T follicular helper cell (primary cell): ENCODE measurements around the gene HOXA7.

Experiments
- DNase-seq: peaks from one replicate; pipeline ENCODE4 v3.0.0-alpha.2; 2020; ENCODE audit warnings: low read depth

The HOXA7 gene

DNA sequence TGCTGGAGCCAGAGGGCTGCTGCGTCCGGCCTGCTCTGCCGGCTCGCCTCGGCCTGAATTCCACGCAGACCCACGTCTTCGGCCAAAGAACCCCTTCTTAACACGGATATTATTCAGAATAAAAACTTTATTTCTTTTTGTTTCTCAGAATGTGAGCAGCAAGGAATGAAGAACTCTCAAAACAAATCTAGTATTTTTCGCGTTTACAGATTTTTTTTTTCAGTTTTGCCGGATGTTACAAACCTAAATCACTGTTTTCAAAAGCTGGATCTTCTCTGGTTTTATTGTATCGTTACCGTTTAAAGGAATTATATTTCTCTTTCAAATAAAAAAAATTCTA, 49.6 kb downstream of the HOXA7 start:
- DNase-seq, result no peak

DNA sequence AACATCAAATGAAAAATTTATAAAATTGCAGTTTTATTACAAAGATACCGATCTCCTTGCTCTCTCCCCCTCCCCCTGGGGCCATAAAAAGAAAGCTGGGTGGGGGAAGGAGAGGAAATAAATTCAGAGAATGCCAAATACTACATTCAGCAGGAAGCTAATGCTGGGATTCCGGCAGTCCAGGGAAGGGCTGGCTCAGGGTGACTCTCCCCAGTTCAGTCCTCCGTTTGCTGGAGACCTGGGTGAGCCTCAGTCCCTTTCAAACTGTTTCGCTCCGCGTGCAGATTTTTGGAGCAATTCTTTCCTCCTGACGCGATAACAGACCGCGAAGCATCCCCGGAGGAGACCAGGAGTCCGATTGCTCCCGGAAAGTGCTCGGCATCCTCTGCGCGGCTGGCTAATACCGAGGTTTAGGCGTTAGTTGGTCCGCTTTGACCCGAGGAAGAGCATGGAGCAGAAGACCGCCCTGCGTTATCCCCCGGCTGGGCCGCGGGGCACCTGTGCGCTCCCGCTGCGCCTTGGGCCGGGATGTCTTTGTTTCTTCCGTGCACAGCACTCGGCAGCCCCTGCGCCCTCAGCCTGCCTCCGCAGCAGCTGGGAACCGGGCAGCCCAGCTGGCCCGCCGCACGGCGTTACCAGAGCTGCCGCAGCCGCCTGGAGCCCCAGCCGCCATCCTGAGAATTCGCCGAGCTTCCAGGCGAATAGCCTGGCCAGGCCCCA, 50.1 kb downstream of the HOXA7 start:
- DNase-seq, result no peak

DNA sequence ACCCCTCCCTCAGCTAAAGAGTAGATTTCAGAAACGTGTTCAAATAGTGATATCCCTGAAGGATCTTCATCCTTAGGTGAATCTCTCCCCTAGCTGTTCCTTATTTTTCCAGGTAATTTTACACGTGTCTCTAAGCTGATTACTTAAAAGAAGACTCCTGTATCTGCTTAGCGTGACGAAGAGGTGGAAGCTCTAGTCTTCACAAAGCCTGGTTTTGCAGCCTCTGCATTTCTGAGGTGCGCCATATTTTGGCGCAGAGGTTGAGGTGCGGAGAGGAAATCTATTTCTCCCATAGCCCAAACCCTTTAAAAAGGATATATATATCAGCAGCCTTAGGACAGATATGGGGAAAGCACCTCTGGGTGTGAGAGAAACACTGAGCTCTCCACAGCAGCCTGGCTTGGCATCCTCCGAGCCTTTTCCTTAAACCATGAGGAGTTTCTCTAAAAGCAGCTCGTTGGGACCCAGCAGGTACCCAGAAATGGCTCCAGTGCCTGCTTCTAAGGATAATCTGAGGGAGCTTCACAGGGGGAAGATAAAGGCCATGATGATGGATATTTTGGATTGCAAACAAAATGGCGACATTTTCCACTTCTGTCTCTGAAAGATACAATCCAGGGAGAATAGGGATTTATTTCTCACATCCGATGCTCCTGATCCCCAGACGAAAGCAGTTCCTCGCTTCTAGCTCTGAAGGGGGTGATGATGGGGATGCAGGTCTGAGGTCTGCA, 51.0 kb downstream of the HOXA7 start:
- no peak for DNase-seq

DNA sequence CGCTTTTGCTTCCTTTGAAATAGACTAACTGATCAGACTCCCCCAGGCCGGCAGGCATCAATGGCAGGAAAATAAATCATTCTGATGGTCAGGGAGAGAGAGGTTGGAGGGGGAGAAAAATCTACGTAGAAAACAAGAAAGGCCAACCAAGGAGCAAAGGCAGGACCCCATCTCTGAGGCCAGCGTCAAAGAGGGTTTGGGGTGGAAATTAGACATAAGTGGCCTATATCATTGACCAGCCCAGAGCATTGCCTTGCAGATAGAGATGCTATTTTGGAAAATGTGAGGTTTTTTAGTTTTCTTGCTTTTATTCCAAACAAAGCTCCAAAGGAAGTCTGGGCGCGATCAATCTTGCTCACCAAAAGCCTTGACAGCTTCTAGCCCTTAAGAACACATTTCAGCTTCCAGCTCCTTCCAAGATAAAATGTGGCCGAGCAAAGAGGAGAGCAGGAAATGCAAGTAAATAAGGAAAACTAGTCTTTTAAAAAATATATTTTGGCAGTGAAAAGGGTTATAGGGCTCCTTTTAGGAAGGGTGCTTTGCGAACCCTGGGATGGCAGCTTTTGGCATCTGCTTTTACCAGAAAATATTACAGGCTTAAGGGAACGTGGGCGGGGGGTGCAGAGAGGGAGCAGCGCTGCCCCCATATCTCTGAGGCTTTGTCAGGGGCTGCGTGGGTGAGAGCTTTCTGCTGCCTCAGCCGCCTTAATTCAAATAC, 52.0 kb downstream of the HOXA7 start:
- DNase-seq, result no peak
